ENCODE data around the gene HTR3C.
"Not testable (repeated sequence)": the region's sequence is repeated elsewhere in the genome, so short reads cannot be mapped to it uniquely, and the experiment has no call there.

DNA sequence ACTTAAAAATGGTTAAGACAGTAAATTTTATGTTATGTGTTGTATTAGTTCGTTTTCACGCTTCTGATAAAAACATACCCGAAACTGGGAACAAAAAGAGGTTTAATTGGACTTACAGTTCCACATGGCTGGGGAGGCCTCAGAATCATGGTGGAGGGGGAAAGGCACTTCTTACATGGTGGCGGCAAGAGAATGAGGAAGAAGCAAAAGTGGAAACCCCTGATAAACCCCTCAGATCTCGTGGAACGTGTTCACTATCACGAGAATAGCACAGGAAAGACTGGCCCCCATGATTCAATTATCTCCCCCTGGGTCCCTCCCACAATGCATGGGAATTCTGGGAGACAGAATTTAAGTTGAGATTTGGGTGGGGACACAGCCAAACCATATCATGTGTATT, 18.3 kb downstream of the HTR3C start:
- TF ChIP-seq, protein P1, sequence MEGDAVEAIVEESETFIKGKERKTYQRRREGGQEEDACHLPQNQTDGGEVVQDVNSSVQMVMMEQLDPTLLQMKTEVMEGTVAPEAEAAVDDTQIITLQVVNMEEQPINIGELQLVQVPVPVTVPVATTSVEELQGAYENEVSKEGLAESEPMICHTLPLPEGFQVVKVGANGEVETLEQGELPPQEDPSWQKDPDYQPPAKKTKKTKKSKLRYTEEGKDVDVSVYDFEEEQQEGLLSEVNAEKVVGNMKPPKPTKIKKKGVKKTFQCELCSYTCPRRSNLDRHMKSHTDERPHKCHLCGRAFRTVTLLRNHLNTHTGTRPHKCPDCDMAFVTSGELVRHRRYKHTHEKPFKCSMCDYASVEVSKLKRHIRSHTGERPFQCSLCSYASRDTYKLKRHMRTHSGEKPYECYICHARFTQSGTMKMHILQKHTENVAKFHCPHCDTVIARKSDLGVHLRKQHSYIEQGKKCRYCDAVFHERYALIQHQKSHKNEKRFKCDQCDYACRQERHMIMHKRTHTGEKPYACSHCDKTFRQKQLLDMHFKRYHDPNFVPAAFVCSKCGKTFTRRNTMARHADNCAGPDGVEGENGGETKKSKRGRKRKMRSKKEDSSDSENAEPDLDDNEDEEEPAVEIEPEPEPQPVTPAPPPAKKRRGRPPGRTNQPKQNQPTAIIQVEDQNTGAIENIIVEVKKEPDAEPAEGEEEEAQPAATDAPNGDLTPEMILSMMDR (IDR thresholded peaks at IDR 0.05) = not testable (repeated sequence)
- TF ChIP-seq POLR2A (IDR thresholded peaks at IDR 0.05) = not testable (repeated sequence)

All from Peyer's patch (tissue), 4 donors.